Measurements from ENCODE around the gene TMCO4. TPM values are rescaled to one million over a fixed set of nuclear protein-coding genes. Genes with fewer than 3 reads are reported as not detected.

TMCO4 gene
- total RNA-seq, 1 donor from 2014 or later: 24.3 TPM

DNA sequence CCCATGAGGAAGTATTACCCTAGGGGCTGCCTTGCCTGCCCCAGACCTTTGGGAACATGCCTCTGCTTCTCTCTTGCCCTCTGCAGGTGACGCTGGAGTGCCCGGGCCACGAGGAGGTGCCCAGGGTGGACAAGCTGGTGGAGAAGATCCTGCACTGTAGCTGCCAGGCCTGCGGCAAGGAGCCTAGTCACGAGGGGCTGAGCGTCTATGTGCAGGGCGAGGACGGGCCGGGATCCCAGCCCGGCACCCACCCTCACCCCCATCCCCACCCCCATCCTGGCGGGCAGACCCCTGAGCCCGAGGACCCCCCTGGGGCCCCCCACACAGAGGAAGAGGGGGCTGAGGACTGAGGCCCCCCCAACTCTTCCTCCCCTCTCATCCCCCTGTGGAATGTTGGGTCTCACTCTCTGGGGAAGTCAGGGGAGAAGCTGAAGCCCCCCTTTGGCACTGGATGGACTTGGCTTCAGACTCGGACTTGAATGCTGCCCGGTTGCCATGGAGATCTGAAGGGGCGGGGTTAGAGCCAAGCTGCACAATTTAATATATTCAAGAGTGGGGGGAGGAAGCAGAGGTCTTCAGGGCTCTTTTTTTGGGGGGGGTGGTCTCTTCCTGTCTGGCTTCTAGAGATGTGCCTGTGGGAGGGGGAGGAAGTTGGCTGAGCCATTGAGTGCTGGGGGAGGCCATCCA is 142.8 kb downstream of the TMCO4 start:
- Histone ChIP-seq H3K4me1 (peaks cover 19% of the 10 kb centered on the region), H3K27ac (no peak overlapping the region), H3K27me3 (no peaks in the 10 kb centered on the region), H3K36me3 (peaks cover 10% of the 10 kb centered on the region), H3K4me3 (no peak overlapping the region), H3K9me3 (no peaks in the 10 kb centered on the region)
- intact Hi-C loops (cut with DNase I): loop anchor here (10.0 kb wide), 1 partner anchor 172 kb away; the partner anchor contains the start of gene CAPZB
- no peak for TF ChIP-seq CTCF (IDR thresholded peaks at IDR 0.05)
- DNase-seq (no peak), ATAC-seq (no peak)

GRCh38 chr1:19656134-19656779 is 143.5 kb downstream of the TMCO4 start:
- Histone ChIP-seq H3K4me1 (peaks cover 22% of the 10 kb centered on the region), H3K9me3 (no peaks in the 10 kb centered on the region), H3K27ac (no peak overlapping the region), H3K27me3 (no peaks in the 10 kb centered on the region), H3K4me3 (no peak overlapping the region), H3K36me3 (peaks cover 10% of the 10 kb centered on the region)
- TF ChIP-seq CTCF (IDR thresholded peaks at IDR 0.05): no peak
- ATAC-seq: no peak
- DNase-seq: no peak
- intact Hi-C loops (cut with DNase I): loop anchor here (10.0 kb wide), 1 partner anchor 171 kb away; the partner anchor contains the start of gene CAPZB

GRCh38 chr1:19655718-19656080 is 144.0 kb downstream of the TMCO4 start:
- Histone ChIP-seq H3K27me3 (no peaks in the 10 kb centered on the region), H3K4me1 (peaks cover 26% of the 10 kb centered on the region), H3K9me3 (no peaks in the 10 kb centered on the region), H3K27ac (no peak overlapping the region), H3K4me3 (no peak overlapping the region), H3K36me3 (peaks cover 10% of the 10 kb centered on the region)
- DNase-seq (no peak), ATAC-seq (no peak)
- intact Hi-C loops (cut with DNase I): loop anchor here (10.0 kb wide), 1 partner anchor 171 kb away; the partner anchor contains the start of gene CAPZB
- TF ChIP-seq CTCF (IDR thresholded peaks at IDR 0.05): no peak

DNA sequence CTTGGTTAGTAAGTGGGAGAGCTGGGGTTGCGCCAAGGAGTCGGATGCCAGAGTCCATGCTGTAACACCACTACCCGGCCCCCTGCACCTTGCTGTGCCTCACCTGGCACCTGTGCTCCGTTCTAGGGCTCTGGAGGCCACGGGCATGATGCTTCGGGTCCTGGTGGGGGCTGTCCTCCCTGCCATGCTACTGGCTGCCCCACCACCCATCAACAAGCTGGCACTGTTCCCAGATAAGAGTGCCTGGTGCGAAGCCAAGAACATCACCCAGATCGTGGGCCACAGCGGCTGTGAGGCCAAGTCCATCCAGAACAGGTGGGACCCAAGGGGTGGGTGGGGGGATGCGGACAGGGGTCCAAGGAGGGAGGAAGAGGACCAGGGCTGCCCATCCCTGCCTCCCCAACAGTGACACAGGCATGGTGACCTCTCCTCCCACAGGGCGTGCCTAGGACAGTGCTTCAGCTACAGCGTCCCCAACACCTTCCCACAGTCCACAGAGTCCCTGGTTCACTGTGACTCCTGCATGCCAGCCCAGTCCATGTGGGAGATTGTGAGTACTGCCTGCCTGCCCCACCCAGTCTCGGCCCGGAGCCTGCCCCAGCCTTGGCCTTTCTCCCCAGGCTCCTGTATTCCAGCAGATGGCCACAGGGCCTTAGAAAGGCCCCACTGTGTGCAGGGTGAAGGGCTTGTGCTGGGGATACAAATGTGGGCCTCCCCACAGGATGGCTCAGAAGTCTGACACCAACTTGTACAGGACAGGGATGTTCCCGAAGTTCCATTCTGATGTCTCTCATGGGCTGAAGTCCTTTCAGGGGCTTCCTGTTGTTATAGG is 144.6 kb downstream of the TMCO4 start:
- H3K27ac ChIP-seq: no peak overlapping the region
- H3K27me3 ChIP-seq: no peaks in the 10 kb centered on the region
- H3K4me3 ChIP-seq: no peak overlapping the region
- peaks cover 10% of the 10 kb centered on the region for H3K36me3 ChIP-seq
- ATAC-seq: no peak
- no peak for TF ChIP-seq CTCF (IDR thresholded peaks at IDR 0.05)
- intact Hi-C loops (cut with DNase I): loop anchor here (10.0 kb wide), 1 partner anchor 170 kb away; the partner anchor contains the start of gene CAPZB
- H3K4me1 ChIP-seq: peaks cover 31% of the 10 kb centered on the region
- H3K9me3 ChIP-seq: no peaks in the 10 kb centered on the region
- DNase-seq: no peak

DNA sequence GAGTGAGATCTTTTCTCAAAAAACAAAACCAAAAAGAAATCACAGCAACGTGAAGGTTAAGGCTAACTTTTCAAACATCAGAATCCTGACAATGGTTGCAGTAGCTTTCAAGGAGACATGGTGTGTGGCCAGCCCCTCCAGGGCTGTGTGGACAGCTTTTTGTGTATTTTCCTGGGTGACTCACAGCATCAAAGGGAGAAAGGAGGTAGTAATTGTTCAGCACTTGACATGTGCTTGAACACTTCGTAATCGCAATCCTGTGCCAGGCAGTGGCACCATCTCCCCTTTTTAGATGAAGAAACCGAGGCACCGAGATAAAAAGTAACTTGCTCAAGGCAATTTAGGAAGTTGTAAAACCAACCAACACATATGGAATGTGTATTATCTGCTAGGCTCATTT is 145.3 kb downstream of the TMCO4 start:
- intact Hi-C loops (cut with DNase I): loop anchor here (10.0 kb wide), 1 partner anchor 170 kb away; the partner anchor contains the start of gene CAPZB
- peak; percentile 59 for ATAC-seq
- H3K27ac ChIP-seq: no peak overlapping the region
- H3K9me3 ChIP-seq: no peaks in the 10 kb centered on the region
- no peak for DNase-seq
- H3K27me3 ChIP-seq: no peaks in the 10 kb centered on the region
- TF ChIP-seq CTCF (IDR thresholded peaks at IDR 0.05): no peak
- no peak overlapping the region for H3K4me3 ChIP-seq
- peaks cover 10% of the 10 kb centered on the region for H3K36me3 ChIP-seq
- peaks cover 31% of the 10 kb centered on the region for H3K4me1 ChIP-seq
